ENCODE data around the gene CDC42EP2.

The CDC42EP2 gene

DNA sequence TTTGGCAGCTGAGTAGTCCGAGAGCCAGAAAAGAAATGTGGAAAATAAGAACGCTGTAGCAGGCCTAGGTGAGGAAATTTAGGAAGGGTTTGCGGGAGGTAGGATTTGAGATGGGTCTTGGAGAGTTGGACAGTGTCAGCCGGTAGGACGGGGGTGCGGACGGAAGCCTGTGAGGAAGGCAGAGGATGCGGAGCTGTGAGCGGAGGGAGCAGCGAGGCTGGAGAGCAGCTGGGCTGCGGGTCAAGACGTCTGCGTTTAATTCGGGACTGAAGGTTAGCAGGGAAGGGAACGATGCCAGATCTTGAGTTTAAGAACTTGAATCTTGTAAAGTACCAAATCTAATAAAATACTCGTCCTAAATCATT lies 39.2 kb downstream of the CDC42EP2 start:
- TF ChIP-seq EZH2 (IDR thresholded peaks at IDR 0.05) (no peak), POLR2AphosphoS5 (IDR thresholded peaks at IDR 0.05; ENCODE audit: borderline replicate concordance, low read depth, low read length) (no peak), FOXP2 (optimal IDR thresholded peaks at IDR 0.05; ENCODE audit: control extremely low read depth, extremely low read length, insufficient read depth) (no peak)
- H3K9me3 ChIP-seq (ENCODE audit: low read depth, low read length), result no peaks in the 10 kb centered on the region
- no peak overlapping the region for H3K9ac ChIP-seq (ENCODE audit: insufficient read length)
- H3K4me3 ChIP-seq, result peak overlapping the region; percentile 85
- H3K27ac ChIP-seq, result no peak overlapping the region; the same call in 1 of the 2 replicates
- no peak for DNase-seq (ENCODE audit: low read depth, low spot score)
- H3K36me3 ChIP-seq (ENCODE audit: insufficient read depth, low read length), result peaks cover 30% of the 10 kb centered on the region

DNA sequence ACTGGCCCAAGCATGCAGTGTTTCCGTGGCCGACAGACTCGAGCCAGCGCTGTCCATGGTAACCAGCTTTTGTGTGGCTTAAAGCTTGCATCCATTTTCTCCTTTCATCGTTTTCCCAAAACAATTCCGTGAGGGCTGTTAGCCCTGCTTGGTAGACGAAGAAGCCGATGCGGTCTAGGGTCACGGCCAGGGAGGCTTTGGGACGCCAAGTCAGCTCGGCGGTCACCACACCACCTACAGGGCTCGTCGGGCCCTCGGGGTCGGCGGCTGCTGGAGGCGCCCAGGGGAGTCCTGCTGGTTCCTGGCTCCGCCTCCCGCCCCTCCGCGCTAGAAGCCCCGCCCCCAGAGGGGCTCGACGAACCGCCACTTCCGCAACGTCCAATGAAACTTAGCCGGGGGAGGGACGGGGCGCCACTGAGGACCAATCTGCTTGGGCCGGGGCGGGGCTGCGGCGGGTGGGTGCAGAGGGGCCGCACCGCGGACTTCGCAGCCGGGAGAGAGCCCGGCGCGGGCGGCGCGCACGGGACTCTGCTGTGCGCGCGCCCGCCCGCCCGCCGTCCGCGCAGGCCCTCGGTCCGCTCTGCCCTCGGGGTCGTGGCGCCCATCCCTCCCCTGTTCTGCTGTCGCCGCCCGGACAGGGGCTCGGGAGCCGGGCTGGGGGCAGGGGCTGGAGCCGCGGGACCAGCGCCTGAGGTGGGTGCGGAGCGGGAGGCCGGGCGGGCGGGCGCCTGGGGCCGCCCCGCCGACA lies 39.8 kb downstream of the CDC42EP2 start, which contains the start of gene TIGD3:
Gene TIGD3 (plus strand): TSS at position 487 of the 748 bp plus-strand sequence. CDS start 1,058 bp downstream, outside the sequence.
- H3K9ac ChIP-seq (ENCODE audit: insufficient read length), result peak within 1 kb of the TSS; percentile 65
- peak within 1 kb of the TSS; percentile 85 for H3K4me3 ChIP-seq
- H3K27ac ChIP-seq, result no peak within 1 kb of the TSS; the same call in 1 of the 2 replicates
- peaks cover 25% of the 10 kb centered on the region for H3K36me3 ChIP-seq (ENCODE audit: insufficient read depth, low read length)
- no peak for DNase-seq (ENCODE audit: low read depth, low spot score)
- no peaks in the 10 kb centered on the region for H3K9me3 ChIP-seq (ENCODE audit: low read depth, low read length)
- peak; percentile 49; the same call in 1 of the 2 replicates for TF ChIP-seq POLR2AphosphoS5 (IDR thresholded peaks at IDR 0.05; ENCODE audit: borderline replicate concordance, low read depth, low read length)
- TF ChIP-seq FOXP2 (optimal IDR thresholded peaks at IDR 0.05; ENCODE audit: control extremely low read depth, extremely low read length, insufficient read depth), result no peak
- no peak for TF ChIP-seq EZH2 (IDR thresholded peaks at IDR 0.05)

GRCh38 chr11:65355013-65355775 lies 40.5 kb downstream of the CDC42EP2 start:
- TF ChIP-seq EZH2 (IDR thresholded peaks at IDR 0.05) (no peak), FOXP2 (optimal IDR thresholded peaks at IDR 0.05; ENCODE audit: control extremely low read depth, extremely low read length, insufficient read depth) (no peak), POLR2AphosphoS5 (IDR thresholded peaks at IDR 0.05; ENCODE audit: borderline replicate concordance, low read depth, low read length) (no peak)
- Histone ChIP-seq H3K27ac (no peak overlapping the region), H3K9me3 (ENCODE audit: low read depth, low read length) (no peaks in the 10 kb centered on the region), H3K36me3 (ENCODE audit: insufficient read depth, low read length) (peaks cover 25% of the 10 kb centered on the region), H3K9ac (ENCODE audit: insufficient read length) (peak overlapping the region; percentile 65), H3K4me3 (peak overlapping the region; percentile 85)
- DNase-seq (ENCODE audit: low read depth, low spot score), result no peak

DNA sequence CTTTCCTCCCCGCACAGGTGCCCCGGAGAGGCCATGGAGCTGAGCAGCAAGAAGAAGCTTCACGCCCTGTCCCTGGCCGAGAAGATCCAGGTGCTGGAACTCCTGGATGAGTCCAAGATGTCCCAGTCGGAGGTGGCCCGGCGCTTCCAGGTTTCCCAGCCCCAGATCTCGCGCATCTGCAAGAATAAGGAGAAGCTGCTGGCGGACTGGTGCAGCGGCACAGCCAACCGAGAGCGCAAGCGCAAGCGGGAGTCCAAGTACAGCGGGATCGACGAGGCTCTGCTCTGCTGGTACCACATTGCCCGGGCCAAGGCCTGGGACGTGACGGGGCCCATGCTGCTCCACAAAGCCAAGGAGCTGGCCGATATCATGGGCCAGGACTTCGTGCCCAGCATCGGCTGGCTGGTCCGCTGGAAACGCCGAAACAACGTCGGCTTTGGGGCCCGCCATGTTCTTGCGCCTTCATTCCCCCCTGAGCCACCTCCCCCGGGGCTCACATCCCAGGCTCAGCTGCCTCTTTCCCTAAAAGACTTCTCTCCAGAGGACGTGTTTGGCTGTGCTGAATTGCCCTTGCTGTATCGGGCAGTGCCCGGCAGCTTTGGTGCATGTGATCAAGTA lies 41.2 kb downstream of the CDC42EP2 start:
- no peak overlapping the region for H3K9ac ChIP-seq (ENCODE audit: insufficient read length)
- TF ChIP-seq POLR2AphosphoS5 (IDR thresholded peaks at IDR 0.05; ENCODE audit: borderline replicate concordance, low read depth, low read length), result no peak
- no peak for TF ChIP-seq EZH2 (IDR thresholded peaks at IDR 0.05)
- TF ChIP-seq FOXP2 (optimal IDR thresholded peaks at IDR 0.05; ENCODE audit: control extremely low read depth, extremely low read length, insufficient read depth), result no peak
- H3K36me3 ChIP-seq (ENCODE audit: insufficient read depth, low read length), result peaks cover 24% of the 10 kb centered on the region
- H3K9me3 ChIP-seq (ENCODE audit: low read depth, low read length), result no peaks in the 10 kb centered on the region
- no peak overlapping the region for H3K4me3 ChIP-seq
- no peak overlapping the region for H3K27ac ChIP-seq
- DNase-seq (ENCODE audit: low read depth, low spot score), result no peak

- peaks cover 18% of the 10 kb centered on the region for H3K36me3 ChIP-seq (ENCODE audit: insufficient read depth, low read length)
- DNase-seq (ENCODE audit: low read depth, low spot score), result no peak
- no peak for TF ChIP-seq EZH2 (IDR thresholded peaks at IDR 0.05)
- TF ChIP-seq POLR2AphosphoS5 (IDR thresholded peaks at IDR 0.05; ENCODE audit: borderline replicate concordance, low read depth, low read length), result no peak
- TF ChIP-seq FOXP2 (optimal IDR thresholded peaks at IDR 0.05; ENCODE audit: control extremely low read depth, extremely low read length, insufficient read depth), result no peak
- no peak overlapping the region for H3K4me3 ChIP-seq
- no peak overlapping the region for H3K9ac ChIP-seq (ENCODE audit: insufficient read length)
- H3K27ac ChIP-seq, result no peak overlapping the region
- H3K9me3 ChIP-seq (ENCODE audit: low read depth, low read length), result no peaks in the 10 kb centered on the region
Observed at GRCh38 chr11:65356394-65356972, 41.8 kb downstream of the CDC42EP2 start.

GRCh38 chr11:65357856-65358356 lies 43.2 kb downstream of the CDC42EP2 start:
- TF ChIP-seq POLR2AphosphoS5 (IDR thresholded peaks at IDR 0.05; ENCODE audit: borderline replicate concordance, low read depth, low read length), result no peak
- no peak for TF ChIP-seq EZH2 (IDR thresholded peaks at IDR 0.05)
- no peak for TF ChIP-seq FOXP2 (optimal IDR thresholded peaks at IDR 0.05; ENCODE audit: control extremely low read depth, extremely low read length, insufficient read depth)

DNA sequence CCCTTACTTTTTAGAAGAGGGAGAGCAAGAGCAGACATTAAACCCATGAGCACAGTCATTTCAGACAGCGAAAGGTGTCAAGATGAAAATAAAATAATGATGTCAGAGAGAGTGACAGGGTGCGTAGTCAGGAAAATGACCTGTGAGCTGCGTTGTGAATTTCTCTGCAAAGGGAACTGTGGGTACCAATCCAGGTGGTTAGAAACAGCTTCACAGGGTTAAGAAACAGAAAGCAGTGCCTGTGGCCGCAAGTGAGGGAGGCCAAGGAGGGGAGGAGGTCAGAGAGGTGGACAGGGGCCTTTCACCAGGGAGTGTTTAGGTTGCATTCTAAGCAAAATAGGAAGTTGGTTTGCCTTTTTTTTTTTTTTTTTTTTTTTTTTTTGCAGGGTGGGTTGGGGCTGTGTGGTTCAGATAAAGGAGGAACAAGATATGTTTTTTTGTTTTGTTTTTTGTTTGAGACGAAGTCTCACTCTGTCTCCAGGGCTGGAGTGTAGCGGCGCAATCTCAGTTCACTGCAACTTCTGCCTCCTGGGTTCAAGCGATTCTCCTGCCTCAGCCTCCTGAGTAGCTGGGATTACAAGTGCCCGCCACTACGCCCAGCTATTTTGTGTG lies 47.8 kb downstream of the CDC42EP2 start:
- no peaks in the 10 kb centered on the region for H3K9me3 ChIP-seq (ENCODE audit: low read depth, low read length)
- H3K27ac ChIP-seq, result no peak overlapping the region
- no peak overlapping the region for H3K4me3 ChIP-seq
- no peaks in the 10 kb centered on the region for H3K36me3 ChIP-seq (ENCODE audit: insufficient read depth, low read length)
- no peak overlapping the region for H3K9ac ChIP-seq (ENCODE audit: insufficient read length)
- no peak for DNase-seq (ENCODE audit: low read depth, low spot score)
- TF ChIP-seq FOXP2 (optimal IDR thresholded peaks at IDR 0.05; ENCODE audit: control extremely low read depth, extremely low read length, insufficient read depth) (no peak), EZH2 (IDR thresholded peaks at IDR 0.05) (no peak), POLR2AphosphoS5 (IDR thresholded peaks at IDR 0.05; ENCODE audit: borderline replicate concordance, low read depth, low read length) (no peak)

More at GRCh38 chr11:65357856-65358356, 43.2 kb downstream of the CDC42EP2 start:
- no peak for DNase-seq (ENCODE audit: low read depth, low spot score)
- Histone ChIP-seq H3K9ac (ENCODE audit: insufficient read length) (no peak overlapping the region), H3K9me3 (ENCODE audit: low read depth, low read length) (no peaks in the 10 kb centered on the region), H3K36me3 (ENCODE audit: insufficient read depth, low read length) (peaks cover 3% of the 10 kb centered on the region; the same call in 1 of the 2 replicates), H3K4me3 (no peak overlapping the region), H3K27ac (no peak overlapping the region)

All from SK-N-MC (cell line).